ENCODE measurements around the gene ZFP36. TPM values are rescaled to one million over a fixed set of nuclear protein-coding genes. Genes with fewer than 3 reads are reported as not detected.

ZFP36 gene
- total RNA-seq, 1 donor from 2014 or later, result 208 TPM

DNA sequence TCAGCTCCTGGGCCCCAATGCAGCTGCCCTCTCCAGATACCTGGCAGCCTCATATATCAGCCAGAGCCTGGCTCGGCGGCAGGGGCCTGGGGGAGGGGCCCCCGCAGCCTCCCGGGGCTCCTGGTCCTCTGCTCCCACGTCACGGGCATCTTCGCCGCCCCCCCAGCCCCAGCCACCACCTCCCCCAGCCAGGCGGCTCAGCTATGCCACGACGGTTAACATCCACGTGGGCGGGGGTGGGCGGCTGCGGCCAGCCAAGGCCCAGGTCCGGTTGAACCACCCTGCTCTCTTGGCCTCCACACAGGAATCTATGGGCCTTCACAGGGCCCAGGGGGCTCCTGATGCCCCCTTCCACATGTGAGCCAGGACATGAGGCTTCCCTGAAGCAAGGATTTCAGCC lies 18.3 kb downstream of the ZFP36 start:
- Histone ChIP-seq H3K4me3 (no peak overlapping the region), H3K36me3 (peaks cover 40% of the 10 kb centered on the region), H3K27me3 (ENCODE audit: low read depth) (no peaks in the 10 kb centered on the region), H3K4me1 (peaks cover 22% of the 10 kb centered on the region), H3K27ac (no peak overlapping the region), H3K9me3 (no peaks in the 10 kb centered on the region)
- ATAC-seq (no peak), DNase-seq (no peak)
- TF ChIP-seq, protein P1, sequence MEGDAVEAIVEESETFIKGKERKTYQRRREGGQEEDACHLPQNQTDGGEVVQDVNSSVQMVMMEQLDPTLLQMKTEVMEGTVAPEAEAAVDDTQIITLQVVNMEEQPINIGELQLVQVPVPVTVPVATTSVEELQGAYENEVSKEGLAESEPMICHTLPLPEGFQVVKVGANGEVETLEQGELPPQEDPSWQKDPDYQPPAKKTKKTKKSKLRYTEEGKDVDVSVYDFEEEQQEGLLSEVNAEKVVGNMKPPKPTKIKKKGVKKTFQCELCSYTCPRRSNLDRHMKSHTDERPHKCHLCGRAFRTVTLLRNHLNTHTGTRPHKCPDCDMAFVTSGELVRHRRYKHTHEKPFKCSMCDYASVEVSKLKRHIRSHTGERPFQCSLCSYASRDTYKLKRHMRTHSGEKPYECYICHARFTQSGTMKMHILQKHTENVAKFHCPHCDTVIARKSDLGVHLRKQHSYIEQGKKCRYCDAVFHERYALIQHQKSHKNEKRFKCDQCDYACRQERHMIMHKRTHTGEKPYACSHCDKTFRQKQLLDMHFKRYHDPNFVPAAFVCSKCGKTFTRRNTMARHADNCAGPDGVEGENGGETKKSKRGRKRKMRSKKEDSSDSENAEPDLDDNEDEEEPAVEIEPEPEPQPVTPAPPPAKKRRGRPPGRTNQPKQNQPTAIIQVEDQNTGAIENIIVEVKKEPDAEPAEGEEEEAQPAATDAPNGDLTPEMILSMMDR (IDR thresholded peaks at IDR 0.05), result no peak
- intact Hi-C loops (cut with DNase I), result no loop called here

DNA sequence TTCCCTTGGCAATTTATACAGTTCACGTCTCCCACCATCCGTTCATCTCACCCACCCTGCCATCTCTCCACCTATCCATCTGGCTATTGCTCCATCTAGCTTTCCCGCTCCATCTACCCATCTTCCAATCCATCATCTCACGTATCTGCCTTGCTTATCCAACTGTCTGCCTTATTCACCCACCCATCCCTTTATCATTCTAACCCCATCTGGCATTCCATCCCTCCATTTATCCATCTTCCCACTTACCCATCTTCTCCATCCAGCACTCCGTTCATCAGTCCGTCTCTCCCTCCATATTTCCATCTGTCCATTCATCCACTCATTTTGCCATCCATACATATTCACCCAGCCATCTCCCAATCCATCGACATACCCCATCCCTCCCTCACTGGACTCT lies 19.1 kb downstream of the ZFP36 start:
- intact Hi-C loops (cut with DNase I), result no loop called here
- no peak for ATAC-seq
- no peaks in the 10 kb centered on the region for H3K9me3 ChIP-seq
- no peak overlapping the region for H3K27ac ChIP-seq
- no peak for DNase-seq
- no peak overlapping the region for H3K4me3 ChIP-seq
- H3K36me3 ChIP-seq, result peaks cover 34% of the 10 kb centered on the region
- TF ChIP-seq, protein P1 (IDR thresholded peaks at IDR 0.05), result no peak
- H3K4me1 ChIP-seq, result peaks cover 27% of the 10 kb centered on the region
- no peaks in the 10 kb centered on the region for H3K27me3 ChIP-seq (ENCODE audit: low read depth)

DNA sequence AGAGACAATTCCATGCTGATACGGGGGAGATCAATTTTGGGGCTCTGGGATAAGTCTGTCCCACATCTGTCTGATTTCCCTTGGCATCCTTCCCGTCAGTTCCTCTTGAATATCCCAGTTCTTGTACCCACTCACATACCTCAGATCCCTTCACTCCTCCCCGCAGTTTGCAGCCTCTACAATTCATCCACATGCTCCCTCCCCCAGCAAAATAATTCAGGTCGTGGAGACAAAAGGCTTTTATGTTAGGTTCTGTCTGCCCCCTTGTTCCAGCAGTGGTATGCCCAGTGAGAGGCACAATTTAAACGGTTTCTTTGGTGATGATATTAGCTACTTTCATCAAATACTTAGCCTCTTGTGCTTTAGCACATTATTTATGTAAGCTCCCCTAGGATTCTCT lies 19.5 kb downstream of the ZFP36 start:
- no peaks in the 10 kb centered on the region for H3K27me3 ChIP-seq (ENCODE audit: low read depth)
- DNase-seq, result no peak
- H3K9me3 ChIP-seq, result no peaks in the 10 kb centered on the region
- no peak overlapping the region for H3K27ac ChIP-seq
- H3K36me3 ChIP-seq, result peaks cover 29% of the 10 kb centered on the region
- ATAC-seq, result no peak
- H3K4me1 ChIP-seq, result peaks cover 31% of the 10 kb centered on the region
- no peak overlapping the region for H3K4me3 ChIP-seq
- TF ChIP-seq, protein P1 (IDR thresholded peaks at IDR 0.05), result no peak
- intact Hi-C loops (cut with DNase I), result no loop called here

DNA sequence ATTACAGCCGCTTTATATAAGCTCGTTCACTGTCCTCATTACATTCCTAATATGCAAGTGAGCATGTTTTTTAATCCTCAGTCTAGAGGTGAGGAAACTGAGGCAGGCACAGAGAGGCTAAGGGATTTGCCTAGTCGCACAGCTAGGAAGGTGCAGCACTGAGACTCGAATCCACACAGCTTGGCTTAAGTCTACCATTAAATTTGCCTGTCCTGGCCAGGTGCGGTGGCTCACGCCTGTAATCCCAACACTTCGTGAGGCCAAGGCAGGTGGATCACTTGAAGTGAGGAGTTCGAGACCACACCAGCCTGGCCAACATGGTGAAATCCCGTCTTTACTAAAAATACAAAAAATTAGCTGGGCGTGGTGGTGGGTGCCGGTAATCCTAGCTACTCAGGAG lies 21.1 kb downstream of the ZFP36 start:
- H3K27ac ChIP-seq, result peak overlapping the region; percentile 82
- no peak for ATAC-seq

DNA sequence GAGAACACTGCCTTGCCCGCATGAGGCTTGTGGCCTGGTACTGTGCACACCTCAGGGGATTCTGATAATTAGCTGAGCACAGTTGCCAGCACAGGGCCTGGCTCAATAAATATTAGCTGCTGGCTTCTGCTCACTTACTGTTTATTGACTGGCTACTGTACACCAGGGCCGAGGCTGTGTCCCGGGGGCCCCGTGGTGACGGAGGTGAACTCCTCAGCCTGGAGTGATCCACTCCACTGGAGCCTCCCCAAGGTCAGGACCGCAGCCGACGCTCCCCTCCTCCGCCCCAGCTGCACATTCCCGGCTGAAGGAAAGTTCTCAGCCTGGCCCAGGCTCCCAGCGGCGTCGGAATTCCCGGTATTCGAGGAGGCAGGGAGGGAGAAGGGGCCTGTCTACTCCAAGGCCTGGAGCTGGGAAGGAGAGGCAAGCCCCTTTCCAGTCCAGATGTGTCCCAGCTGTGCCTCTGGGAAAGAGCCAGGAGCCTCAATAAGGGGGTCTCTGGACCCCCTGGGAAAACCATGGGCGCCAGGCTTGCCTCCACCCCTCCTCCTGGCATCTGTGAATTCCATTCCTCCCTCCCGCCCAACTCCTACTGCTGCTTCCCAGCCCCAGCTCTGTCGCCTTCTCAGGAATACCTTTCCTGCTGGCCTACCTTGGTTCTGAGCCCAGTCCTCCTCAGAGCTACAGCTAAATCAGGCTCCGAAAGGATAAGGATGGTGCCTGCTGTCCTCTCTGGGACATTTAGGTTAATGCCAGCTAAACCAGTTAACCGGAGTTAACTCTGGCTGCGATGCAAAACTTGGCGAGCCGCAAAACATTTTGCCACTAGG lies 21.9 kb downstream of the ZFP36 start:
- Histone ChIP-seq H3K4me1 (peaks cover 35% of the 10 kb centered on the region), H3K9me3 (no peaks in the 10 kb centered on the region), H3K27me3 (ENCODE audit: low read depth) (no peaks in the 10 kb centered on the region), H3K4me3 (peak overlapping the region; percentile 3), H3K36me3 (peaks cover 25% of the 10 kb centered on the region), H3K27ac (peak overlapping the region; percentile 82)
- ATAC-seq (peak; percentile 68 to 76), DNase-seq (peak; percentile 73)
- TF ChIP-seq, protein P1 (IDR thresholded peaks at IDR 0.05), result no peak
- intact Hi-C loops (cut with DNase I), result no loop called here

More for the DNA sequence above, 21.1 kb downstream of the ZFP36 start:
- Histone ChIP-seq H3K9me3 (no peaks in the 10 kb centered on the region), H3K4me1 (peaks cover 34% of the 10 kb centered on the region), H3K4me3 (no peak overlapping the region), H3K27me3 (ENCODE audit: low read depth) (no peaks in the 10 kb centered on the region), H3K36me3 (peaks cover 25% of the 10 kb centered on the region)
- no peak for DNase-seq
- TF ChIP-seq, protein P1 (IDR thresholded peaks at IDR 0.05), result no peak
- intact Hi-C loops (cut with DNase I), result no loop called here
